GM20431 (cell line): ENCODE results near the gene ROPN1L.

ENCODE experiments used
- in situ Hi-C: fragments of 300-500 bp; cut with MseI, MboI; formaldehyde crosslinking; loops from one replicate; pipeline ENCODE4 v1.15.0; 2020; ENCODE audit warnings: low sequenced_read_pairs; ENCODE audit not compliant: unreplicated experiment

ROPN1L gene

GRCh38 chr5:10474521-10475075, 32.9 kb downstream of the ROPN1L start:
- in situ Hi-C loops: no loop called here

GRCh38 chr5:10475931-10476676, 34.4 kb downstream of the ROPN1L start:
- in situ Hi-C loops: no loop called here

GRCh38 chr5:10476878-10477277, 35.2 kb downstream of the ROPN1L start:
- in situ Hi-C loops: no loop called here

DNA sequence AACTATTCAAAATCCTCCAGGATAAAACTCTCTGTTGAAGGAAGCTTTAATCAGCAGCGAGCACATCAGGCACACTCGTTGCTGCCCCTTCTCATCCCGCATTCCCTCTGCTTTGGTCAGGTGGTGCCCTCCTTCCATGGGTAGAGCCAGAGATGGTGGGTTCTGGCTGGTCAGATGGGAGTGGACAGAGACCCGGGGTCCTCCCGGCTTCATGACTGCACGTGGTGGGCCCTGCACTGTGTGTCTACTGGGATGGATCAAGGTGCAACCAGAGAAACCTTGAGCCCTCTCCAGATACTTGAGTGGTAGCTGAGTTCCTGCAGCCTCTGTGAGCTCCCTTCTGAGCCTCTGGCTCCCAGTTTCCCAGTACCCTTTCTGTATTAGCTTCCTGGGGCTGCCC, 36.3 kb downstream of the ROPN1L start:
- in situ Hi-C loops: no loop called here

DNA sequence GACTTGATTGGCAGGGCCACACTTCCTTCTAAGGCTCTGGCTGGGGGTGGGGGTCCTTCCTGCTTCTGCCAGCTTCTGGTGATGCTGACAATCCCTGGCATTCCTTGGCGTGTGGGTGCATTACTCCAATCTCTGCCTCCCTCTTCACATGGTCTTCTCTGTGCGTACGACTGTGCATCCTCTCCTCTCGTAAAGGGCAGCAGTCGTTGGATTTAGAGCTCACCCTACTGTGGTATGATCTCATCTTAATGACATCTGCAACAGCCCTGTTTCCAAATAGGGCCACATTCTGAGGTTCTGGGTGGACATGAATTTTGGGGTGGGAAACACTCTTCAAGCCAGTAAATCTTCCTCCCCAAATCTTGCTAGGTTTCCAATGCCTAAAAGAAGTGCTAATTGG, 36.8 kb downstream of the ROPN1L start:
- in situ Hi-C loops: no loop called here

DNA sequence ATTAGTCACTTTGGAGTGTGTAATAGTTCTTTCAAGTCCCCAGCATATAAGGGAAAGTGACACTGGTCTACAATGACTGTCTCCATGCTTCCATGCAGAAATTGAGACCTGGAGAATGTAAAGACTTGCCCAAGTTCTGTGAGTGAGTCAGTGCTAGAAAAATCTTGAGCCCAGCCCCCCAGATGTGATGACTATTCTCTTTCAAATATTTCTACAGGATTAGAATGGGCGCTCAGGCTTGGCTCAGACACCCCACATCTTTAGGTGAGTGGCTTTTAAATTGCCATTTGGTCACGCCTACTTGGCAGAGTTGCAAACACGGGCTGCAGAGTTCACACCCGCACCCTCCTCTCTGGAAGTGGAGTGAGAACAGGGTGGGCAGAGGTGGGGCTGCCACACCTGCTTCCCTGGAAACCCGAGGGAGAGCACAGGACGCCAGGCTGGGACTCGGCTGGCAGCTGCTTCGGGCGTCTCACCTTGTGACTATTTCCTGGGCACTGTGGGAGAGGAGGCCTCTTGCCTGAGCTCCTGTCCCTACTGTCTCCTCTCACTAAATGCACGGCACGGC, 37.6 kb downstream of the ROPN1L start:
- in situ Hi-C loops: no loop called here

- in situ Hi-C loops: no loop called here
These were observed 38.7 kb downstream of the ROPN1L start for GRCh38 chr5:10480237-10480985.

DNA sequence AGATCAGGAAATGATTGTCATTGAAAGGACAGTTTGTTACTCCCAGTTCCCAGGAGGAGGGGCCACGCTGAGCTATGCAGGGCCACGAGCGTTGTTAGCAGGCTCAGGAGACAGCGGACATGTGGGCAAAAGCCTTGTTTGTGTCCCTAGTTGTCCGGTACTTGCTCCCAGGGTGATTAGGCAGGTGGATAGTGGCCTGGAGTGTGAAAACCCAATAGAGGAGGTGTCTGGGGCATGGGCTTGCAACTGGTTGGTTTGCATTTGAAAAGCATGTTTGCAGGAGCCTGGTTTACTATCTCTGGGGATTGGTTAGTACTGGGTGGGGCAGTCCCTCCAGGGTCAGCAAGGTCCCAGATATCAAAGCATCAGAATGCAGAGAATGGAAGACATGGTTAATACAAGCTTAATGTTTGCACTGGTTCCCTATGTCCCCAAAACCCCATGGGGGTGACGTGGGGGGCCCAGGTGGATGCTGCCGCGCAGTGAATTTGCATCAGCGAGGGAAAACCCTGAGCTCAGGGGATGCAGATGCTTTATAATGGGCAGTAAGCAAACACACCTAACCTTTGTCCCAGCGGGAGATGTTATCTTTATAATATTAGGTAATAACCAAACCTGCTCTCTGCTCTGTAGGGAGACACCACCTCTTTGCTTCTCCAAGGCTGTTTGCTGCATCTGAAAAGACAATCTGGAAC, 39.7 kb downstream of the ROPN1L start:
- in situ Hi-C loops: no loop called here

- in situ Hi-C loops: no loop called here
These were observed 41.3 kb downstream of the ROPN1L start for GRCh38 chr5:10482791-10483530.

DNA sequence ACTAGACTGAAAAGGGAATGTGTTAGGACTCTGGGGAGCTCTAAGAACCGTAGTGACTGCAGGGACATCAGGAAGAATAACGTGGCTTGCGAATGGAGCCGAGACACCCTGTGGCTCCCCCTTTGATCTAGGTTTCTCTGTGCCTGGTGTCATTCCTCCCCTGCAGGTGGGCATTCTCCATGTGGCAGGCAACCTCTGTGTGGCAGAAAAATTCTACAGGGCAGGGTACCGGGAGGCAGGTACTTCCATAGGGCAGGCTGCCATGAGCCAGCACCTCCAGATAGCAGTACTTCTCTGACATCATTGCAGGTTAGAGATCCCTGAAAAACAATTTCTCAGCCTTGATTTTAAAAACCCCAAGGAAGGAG, 43.1 kb downstream of the ROPN1L start:
- in situ Hi-C loops: no loop called here

GRCh38 chr5:10485142-10485795, 43.6 kb downstream of the ROPN1L start:
- in situ Hi-C loops: no loop called here

DNA sequence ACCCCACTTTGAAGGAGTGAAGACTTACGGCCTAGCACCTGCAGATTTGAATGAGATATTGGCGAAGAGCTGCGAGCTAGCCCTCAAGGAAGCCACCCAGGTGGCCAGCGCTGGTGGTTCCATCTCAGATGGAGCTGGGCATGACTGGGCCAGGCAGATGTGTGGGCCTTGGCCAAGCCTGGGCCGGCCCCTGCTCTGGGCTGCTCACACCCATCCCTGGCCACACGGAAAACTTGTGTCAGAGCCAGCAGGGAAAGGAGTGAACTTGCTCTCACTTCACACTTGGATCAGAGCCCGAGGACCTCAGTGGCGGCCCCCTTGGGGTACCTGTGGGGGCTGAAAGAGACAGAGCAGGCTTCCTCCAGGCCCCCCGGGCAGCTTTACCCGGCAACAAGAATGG, 44.2 kb downstream of the ROPN1L start:
- in situ Hi-C loops: no loop called here

DNA sequence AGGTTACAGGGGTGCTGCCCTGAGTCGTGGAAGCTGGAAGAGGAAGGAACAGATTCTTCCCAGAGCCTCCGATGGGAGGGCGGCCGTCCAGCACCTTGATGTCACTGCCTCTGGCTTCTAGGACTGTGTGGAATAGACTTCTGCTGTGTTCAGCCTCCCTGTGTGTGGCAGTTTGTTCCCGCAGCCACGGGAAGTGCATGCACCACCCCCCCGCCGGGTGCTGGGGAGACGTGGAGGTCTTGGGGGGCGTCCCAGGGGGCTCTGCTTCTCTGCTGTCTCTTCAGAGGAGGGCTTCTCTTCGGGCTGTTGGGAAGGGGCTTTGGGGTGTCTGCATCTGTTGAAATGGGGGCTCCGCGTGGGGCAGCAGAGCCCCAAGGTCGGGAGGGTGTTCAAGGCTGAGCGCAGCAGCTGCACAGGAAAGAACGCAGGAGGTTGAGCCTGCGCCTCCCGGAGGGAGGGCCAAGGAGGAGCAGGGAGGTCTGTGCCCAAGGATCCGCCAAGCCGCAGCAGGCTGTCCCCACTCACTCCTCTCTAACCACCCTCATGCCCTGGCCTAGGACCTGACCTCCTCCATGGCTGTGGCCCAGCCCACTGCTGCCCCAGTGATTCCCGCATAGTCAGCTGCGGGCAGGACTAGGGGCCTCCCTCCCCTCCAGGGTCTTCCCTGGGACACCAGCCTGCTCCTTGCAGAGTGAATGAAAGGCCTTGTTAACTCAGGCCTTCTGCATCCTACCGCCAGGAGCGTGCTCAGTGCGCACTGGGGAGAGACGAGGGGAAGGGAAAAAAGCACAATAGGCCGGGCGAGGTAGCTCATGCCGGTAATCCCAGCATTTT, 45.0 kb downstream of the ROPN1L start:
- in situ Hi-C loops: no loop called here

DNA sequence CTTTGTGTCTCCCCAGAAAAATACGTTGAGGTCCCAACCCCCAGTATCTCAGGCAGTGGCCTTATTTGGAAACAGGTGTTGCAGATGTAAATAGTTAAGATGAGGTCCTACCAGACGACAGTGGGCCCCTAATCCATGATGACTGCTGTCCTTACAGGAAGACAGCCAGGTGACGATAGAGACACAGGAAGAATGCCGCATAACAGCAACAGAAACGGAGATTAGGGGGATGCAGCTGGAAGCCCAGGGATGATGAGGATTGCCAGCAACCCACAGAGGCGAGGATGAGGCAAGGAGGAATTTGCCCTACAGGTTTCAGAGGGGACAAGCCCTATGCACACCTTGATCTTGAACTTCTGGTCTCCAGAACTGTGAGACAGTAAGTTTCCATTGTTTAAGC, 46.5 kb downstream of the ROPN1L start:
- in situ Hi-C loops: no loop called here

DNA sequence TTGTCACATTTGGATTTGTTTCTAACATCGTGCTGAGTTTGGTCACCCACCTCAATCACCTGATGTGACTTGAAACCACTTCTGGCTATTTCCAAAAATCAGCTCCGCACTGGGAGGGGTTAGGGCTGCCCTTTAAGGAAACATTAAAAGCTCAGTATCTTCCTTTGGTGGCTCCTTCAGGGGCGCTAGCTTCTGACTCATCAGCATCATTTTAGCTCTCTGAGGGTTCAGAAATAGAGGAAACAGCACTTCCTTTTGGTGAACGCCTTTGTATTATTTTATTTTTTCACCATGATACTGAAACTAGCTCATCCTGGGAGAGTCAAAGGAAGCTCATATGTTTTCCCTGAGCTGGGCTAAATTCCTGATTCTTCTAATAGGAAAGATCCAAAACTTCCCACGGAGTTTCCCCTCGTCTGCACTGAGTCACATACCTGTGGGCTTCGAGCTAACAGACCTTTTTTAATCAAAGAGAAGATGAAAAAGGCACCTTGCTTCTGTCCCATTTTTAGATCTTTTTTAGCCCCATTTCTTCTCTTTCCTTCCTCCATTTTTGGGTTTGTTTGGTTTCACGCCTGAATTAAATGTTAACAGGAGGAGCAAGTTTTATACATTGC, 48.2 kb downstream of the ROPN1L start:
- in situ Hi-C loops: no loop called here

DNA sequence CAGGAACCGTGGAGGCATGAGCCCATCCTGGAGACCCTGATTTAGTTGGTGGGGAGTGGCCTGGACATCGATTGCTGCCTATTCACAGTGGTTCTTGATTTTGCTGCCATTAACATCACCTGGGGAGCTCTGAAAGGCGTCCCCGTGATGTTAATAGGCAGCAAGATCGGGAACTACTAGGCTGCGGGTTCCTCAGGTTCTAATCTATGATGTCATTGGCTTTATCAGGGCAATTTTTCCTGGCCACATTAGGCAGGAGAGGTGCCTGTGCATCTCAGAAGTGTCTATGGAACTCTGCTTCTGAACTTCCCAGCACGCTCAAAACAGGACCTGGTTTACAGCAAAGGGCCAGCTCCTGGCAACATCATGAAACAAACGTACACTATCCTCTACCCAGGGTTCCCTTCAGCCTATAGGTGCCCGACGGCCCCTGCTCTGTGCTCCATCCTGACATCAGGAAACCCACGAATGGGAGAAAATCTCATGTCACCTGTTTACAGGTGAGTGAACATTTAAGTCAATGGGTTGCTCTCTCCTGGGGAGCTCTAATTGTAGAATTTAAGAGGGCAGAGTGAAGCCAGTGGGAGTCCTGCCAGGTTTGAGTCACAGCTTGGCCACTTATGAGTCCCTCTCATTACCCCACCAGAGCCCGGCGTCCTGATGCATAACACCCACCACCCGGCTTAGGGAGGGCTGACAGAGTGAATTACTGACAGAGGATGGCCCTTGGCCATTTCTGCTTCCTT, 49.4 kb downstream of the ROPN1L start:
- in situ Hi-C loops: no loop called here

- in situ Hi-C loops: no loop called here
These were observed 50.0 kb downstream of the ROPN1L start for GRCh38 chr5:10491673-10492026.

GRCh38 chr5:10493884-10494283, 52.2 kb downstream of the ROPN1L start:
- in situ Hi-C loops: no loop called here
